H9 (cell line): ENCODE results near the gene ME3. TPM values are rescaled to one million over a fixed set of nuclear protein-coding genes. Genes with fewer than 3 reads are reported as not detected.
"Not testable (repeated sequence)": the region's sequence is repeated elsewhere in the genome, so short reads cannot be mapped to it uniquely, and the experiment has no call there.

Experiments used
- DNase-seq: peaks from one replicate; pipeline ENCODE4 v3.0.0-alpha.2; 2017
- H2AFZ ChIP-seq: one replicate; pipeline ENCODE4 v1.6.1; 2013; ENCODE audit warnings: mild to moderate bottlenecking, low read length, control low read depth, moderate library complexity
- H2AK5ac ChIP-seq: 2 replicates; pipeline ENCODE4 v1.6.1; 2013; ENCODE audit warnings: low read length, control low read depth, mixed read lengths; ENCODE audit not compliant: insufficient read length
- H2BK120ac ChIP-seq: one replicate; pipeline ENCODE4 v1.6.1; 2013; ENCODE audit warnings: low read depth, mild to moderate bottlenecking, low read length, control low read depth, inconsistent platforms; ENCODE audit not compliant: poor library complexity, severe bottlenecking
- H2BK12ac ChIP-seq: 2 replicates; pipeline ENCODE4 v1.6.1; 2013; ENCODE audit warnings: low read length, control low read depth, mixed read lengths, low read depth; ENCODE audit not compliant: insufficient read length
- H2BK15ac ChIP-seq: 2 replicates; pipeline ENCODE4 v1.6.1; 2013; ENCODE audit warnings: low read depth, low read length, control low read depth
- H2BK20ac ChIP-seq: one replicate; pipeline ENCODE4 v1.6.1; 2013; ENCODE audit warnings: low read depth, mild to moderate bottlenecking, low read length, control low read depth, inconsistent platforms; ENCODE audit not compliant: poor library complexity, severe bottlenecking
- H2BK5ac ChIP-seq: 2 replicates; pipeline ENCODE4 v1.6.1; 2013; ENCODE audit warnings: low read length, control low read depth, mixed read lengths; ENCODE audit not compliant: insufficient read length
- H3K14ac ChIP-seq: 2 replicates; pipeline ENCODE4 v1.6.1; 2013; ENCODE audit warnings: low read length, control low read depth; ENCODE audit not compliant: insufficient read depth
- H3K18ac ChIP-seq: 2 replicates; pipeline ENCODE4 v1.6.1; 2013; ENCODE audit warnings: low read depth, mild to moderate bottlenecking, mixed read lengths, low read length, control low read depth; ENCODE audit not compliant: insufficient read length
- H3K23ac ChIP-seq: 2 replicates; pipeline ENCODE4 v1.6.1; 2013; ENCODE audit warnings: low read length, control low read depth, mixed read lengths, low read depth; ENCODE audit not compliant: insufficient read length
- H3K23me2 ChIP-seq: 2 replicates; pipeline ENCODE4 v1.6.1; 2013; ENCODE audit warnings: low read depth, mild to moderate bottlenecking, mixed read lengths, low read length, control low read depth; ENCODE audit not compliant: insufficient read length, poor library complexity, severe bottlenecking
- H3K27ac ChIP-seq: 2 replicates; pipeline ENCODE4 v1.5.1; 2013; ENCODE audit warnings: low read length, control low read depth, mixed read lengths, low read depth; ENCODE audit not compliant: insufficient read length
- H3K27me3 ChIP-seq: 2 replicates; pipeline ENCODE4 v1.6.1; 2013; ENCODE audit warnings: low read length, control low read depth, inconsistent platforms; ENCODE audit not compliant: insufficient read depth
- H3K4ac ChIP-seq: 2 replicates; pipeline ENCODE4 v1.6.1; 2013; ENCODE audit warnings: low read depth, mild to moderate bottlenecking, control low read depth, inconsistent platforms, low read length, moderate library complexity
- H3K4me1 ChIP-seq: 2 replicates; pipeline ENCODE4 v1.6.1; 2013; ENCODE audit warnings: low read length, control low read depth, inconsistent platforms; ENCODE audit not compliant: insufficient read depth
- H3K4me2 ChIP-seq: 2 replicates; pipeline ENCODE4 v1.6.1; 2013; ENCODE audit warnings: low read length, control low read depth, mixed read lengths; ENCODE audit not compliant: insufficient read length, insufficient read depth
- H3K56ac ChIP-seq: 2 replicates; pipeline ENCODE4 v1.6.1; 2013; ENCODE audit warnings: low read depth, mild to moderate bottlenecking, mixed read lengths, low read length, control low read depth; ENCODE audit not compliant: insufficient read length
- H3K79me1 ChIP-seq: 2 replicates; pipeline ENCODE4 v1.6.1; 2013; ENCODE audit warnings: low read depth, mild to moderate bottlenecking, moderate library complexity, low read length, control low read depth, inconsistent platforms; ENCODE audit not compliant: insufficient read depth, poor library complexity, severe bottlenecking
- H3K79me2 ChIP-seq: 2 replicates; pipeline ENCODE4 v1.6.1; 2013; ENCODE audit warnings: low read length, control low read depth, inconsistent platforms; ENCODE audit not compliant: insufficient read depth
- H3K9ac ChIP-seq: 2 replicates; pipeline ENCODE4 v1.6.1; 2013; ENCODE audit warnings: low read length, control low read depth, mixed read lengths; ENCODE audit not compliant: insufficient read length; ENCODE audit errors: extremely low read depth
- H3K9me3 ChIP-seq: one replicate; pipeline ENCODE4 v1.6.1; 2013; ENCODE audit warnings: low read depth, low read length, inconsistent platforms; ENCODE audit not compliant: control insufficient read depth
- H3T11ph ChIP-seq: one replicate; pipeline ENCODE4 v1.6.1; 2013; ENCODE audit warnings: mild to moderate bottlenecking, low read length, control low read depth, inconsistent platforms
- H4K20me1 ChIP-seq: one replicate; pipeline ENCODE4 v1.6.1; 2013; ENCODE audit not compliant: control insufficient read depth, insufficient read length, insufficient read depth
- H4K5ac ChIP-seq: 2 replicates; pipeline ENCODE4 v1.6.1; 2013; ENCODE audit warnings: low read depth, mild to moderate bottlenecking, mixed read lengths, low read length, control low read depth; ENCODE audit not compliant: insufficient read length
- H4K8ac ChIP-seq: replicated peaks from 2 replicates; pipeline ENCODE4 v1.6.1; 2013; ENCODE audit warnings: low read length, control low read depth, mixed read lengths, low read depth; ENCODE audit not compliant: insufficient read length
- H4K91ac ChIP-seq: 2 replicates; pipeline ENCODE4 v1.6.1; 2013; ENCODE audit warnings: low read depth, mild to moderate bottlenecking, moderate library complexity, mixed read lengths, low read length, control low read depth; ENCODE audit not compliant: insufficient read length
- H3K27ac Mint-ChIP-seq, 3 experiments: 2 replicates in 2 of 3; 3 replicates in 1 of 3; pipeline ENCODE4 v1.8.0; 2020 to 2021; ENCODE audit warnings: mixed read lengths in 3 of 3, mild to moderate bottlenecking in 1 of 3, moderate library complexity in 1 of 3
- H3K27me3 Mint-ChIP-seq: 2 replicates; pipeline ENCODE4 v1.8.0; 2021; ENCODE audit warnings: low read depth, mild to moderate bottlenecking, moderate library complexity, mixed read lengths
- H3K36me3 Mint-ChIP-seq, 3 experiments: 2 replicates in 2 of 3; 3 replicates in 1 of 3; pipeline ENCODE4 v1.8.0; 2020 to 2021; ENCODE audit warnings: low read depth in 3 of 3, mixed read lengths in 3 of 3; ENCODE audit not compliant: insufficient read depth in 1 of 3
- H3K4me1 Mint-ChIP-seq, 2 experiments: 2 replicates each; pipeline ENCODE4 v1.8.0; 2020; ENCODE audit warnings: mixed read lengths in 2 of 2
- H3K4me3 Mint-ChIP-seq, 2 experiments: 2 replicates in 1 of 2; 3 replicates in 1 of 2; pipeline ENCODE4 v1.8.0; 2020 to 2021; ENCODE audit warnings: mild to moderate bottlenecking in 2 of 2, mixed read lengths in 2 of 2, moderate library complexity in 1 of 2
- H3K9me3 Mint-ChIP-seq, 2 experiments: 2 replicates in 1 of 2; 3 replicates in 1 of 2; pipeline ENCODE4 v1.8.0; 2020; ENCODE audit warnings: mild to moderate bottlenecking in 2 of 2, mixed read lengths in 2 of 2, moderate library complexity in 1 of 2
- CTCF ChIP-seq: fragments of 200-600 bp; sonication (generic); conservative IDR thresholded peaks from 3 replicates; pipeline ENCODE4 v1.8.0; 2021; ENCODE audit warnings: antibody characterized with exemption, mild to moderate bottlenecking
- WGBS: extraction: QIAGEN DNeasy Blood & Tissue Kit; methylation state at CpG from one replicate; pipeline ENCODE4 v1.1.7; 2013; ENCODE audit warnings: missing lambda C conversion rate, low lambda C conversion rate, mixed read lengths; ENCODE audit not compliant: insufficient read length; ENCODE audit errors: extremely low coverage; 5-methylcytosine and 5-hydroxymethylcytosine counted together
- total RNA-seq: library from RNA; stranded (reverse); gene quantifications from 2 replicates; pipeline ENCODE4 v1.2.1, GENCODE V29; 2021

Gene ME3
- total RNA-seq, 1 experiment from 2014 or later = 2.8 TPM

- H2AK5ac ChIP-seq = no peak overlapping the region
- DNase-seq = no peak
- H4K20me1 ChIP-seq = no peaks in the 10 kb centered on the region
- H3K23me2 ChIP-seq = no peaks in the 10 kb centered on the region
- H4K91ac ChIP-seq = no peak overlapping the region
- H2AFZ ChIP-seq = no peak overlapping the region
- H3K27me3 ChIP-seq = no peaks in the 10 kb centered on the region
- H3K4me1 ChIP-seq = no peaks in the 10 kb centered on the region; the same call in 1 of the 2 replicates
- WGBS = no CpG with 5 or more reads among the region's 2 CpGs
- no peaks in the 10 kb centered on the region for H3K79me2 ChIP-seq
- H4K5ac ChIP-seq = no peak overlapping the region
- Mint-ChIP-seq H3K27ac (no peak overlapping the region), H3K4me3 (no peak overlapping the region), H3K27me3 (no peaks in the 10 kb centered on the region; the same call in 1 of the 2 replicates), H3K9me3 (peaks cover 0 to 2% of the 10 kb centered on the region in 2 experiments; a peak in 2 of 5 replicates), H3K4me1 (peaks cover 8 to 9% of the 10 kb centered on the region in 2 experiments), H3K36me3 (no peaks in the 10 kb centered on the region)
- no peak overlapping the region for H2BK5ac ChIP-seq
- no peak overlapping the region for H3K18ac ChIP-seq
- no peak overlapping the region for H3K4ac ChIP-seq
- H3K27ac ChIP-seq = no peak overlapping the region
- no peak overlapping the region for H2BK120ac ChIP-seq
- H4K8ac ChIP-seq = no peak overlapping the region
- TF ChIP-seq CTCF = no peak
- H2BK12ac ChIP-seq = no peak overlapping the region
- H3K23ac ChIP-seq = no peak overlapping the region
- no peak overlapping the region for H3K14ac ChIP-seq
- H3K56ac ChIP-seq = no peak overlapping the region
- H2BK20ac ChIP-seq = no peak overlapping the region
- H2BK15ac ChIP-seq = no peak overlapping the region
- no peak overlapping the region for H3T11ph ChIP-seq
- no peaks in the 10 kb centered on the region for H3K9me3 ChIP-seq
- no peak overlapping the region for H3K9ac ChIP-seq
- no peaks in the 10 kb centered on the region for H3K79me1 ChIP-seq
- H3K4me2 ChIP-seq = no peak overlapping the region
Measured at GRCh38 chr11:86547727-86548126, 124.7 kb downstream of the ME3 start.

- not testable (repeated sequence) for H3K4me3 Mint-ChIP-seq, H3K27ac ChIP-seq, H3K9me3 ChIP-seq, H2BK12ac ChIP-seq, H3K4me2 ChIP-seq, DNase-seq, H4K5ac ChIP-seq, H3K27ac Mint-ChIP-seq, H3K27me3 ChIP-seq, H3K14ac ChIP-seq, H2AFZ ChIP-seq, H3K56ac ChIP-seq, H3K18ac ChIP-seq, H3K9me3 Mint-ChIP-seq, H3K36me3 Mint-ChIP-seq, H2BK120ac ChIP-seq, H2BK5ac ChIP-seq, H2AK5ac ChIP-seq, H3K23ac ChIP-seq, H2BK20ac ChIP-seq, H3K27me3 Mint-ChIP-seq, H4K91ac ChIP-seq, H3K9ac ChIP-seq, H3T11ph ChIP-seq, H3K79me1 ChIP-seq, H3K23me2 ChIP-seq, H3K4ac ChIP-seq, H4K20me1 ChIP-seq, H4K8ac ChIP-seq, H3K79me2 ChIP-seq, H3K4me1 Mint-ChIP-seq, H2BK15ac ChIP-seq, H3K4me1 ChIP-seq
- WGBS = no CpG with 5 or more reads among the region's 3 CpGs
Measured at GRCh38 chr11:86541299-86541698, 131.1 kb downstream of the ME3 start.
